OCI-LY7 (cell line): ENCODE measurements around the gene HID1. TPM values are rescaled to one million over a fixed set of nuclear protein-coding genes. Genes with fewer than 3 reads are reported as not detected.

Source experiments
- BruUV-seq: library from RNA; stranded (reverse); fragments of 400-500 nt; replicated peaks from 2 replicates; lab custom pipeline; 2021; lab: Mats Ljungman, UMichigan
- CTCF ChIA-PET: fragments of 300-600 bp; sonication (Branson Sonifier 250); formaldehyde crosslinking; loops from one replicate; lab custom pipeline; 2022; ENCODE audit warnings: antibody characterized with exemption; ENCODE audit not compliant: unreplicated experiment; lab: Charles Lee
- POLR2A ChIA-PET: fragments of 300-600 bp; sonication (Branson Sonifier 250); formaldehyde crosslinking; loops from one replicate; lab custom pipeline; 2022; ENCODE audit warnings: antibody characterized with exemption; lab: Charles Lee
- DNase-seq: peaks from one replicate; pipeline ENCODE4 v3.0.0-alpha.2; 2015; ENCODE audit warnings: low spot score
- H2AFZ ChIP-seq: fragments of 200-600 bp; sonication (generic), shearing (Covaris generic); 2 replicates; pipeline ENCODE4 v1.6.1; 2014; ENCODE audit warnings: mild to moderate bottlenecking, antibody characterized with exemption, low read length, moderate library complexity
- H3K27ac ChIP-seq: fragments of 200-600 bp; sonication (generic); 2 replicates; pipeline ENCODE4 v1.5.1; 2014; ENCODE audit warnings: mixed run types, low read depth, mild to moderate bottlenecking, moderate library complexity, low read length, inconsistent platforms; ENCODE audit not compliant: poor library complexity, severe bottlenecking
- H3K36me3 ChIP-seq: fragments of 200-600 bp; sonication (generic); 2 replicates; pipeline ENCODE4 v1.6.1; 2014; ENCODE audit warnings: mild to moderate bottlenecking, antibody characterized with exemption, low read length, moderate library complexity, mixed read lengths; ENCODE audit not compliant: insufficient read depth
- H3K4me1 ChIP-seq: fragments of 200-600 bp; sonication (generic); 2 replicates; pipeline ENCODE4 v1.5.1; 2014; ENCODE audit warnings: mild to moderate bottlenecking, low read length; ENCODE audit not compliant: insufficient read depth, poor library complexity, severe bottlenecking
- H3K4me2 ChIP-seq: fragments of 200-600 bp; sonication (generic); 2 replicates; pipeline ENCODE4 v1.6.1; 2014; ENCODE audit warnings: mild to moderate bottlenecking, low read length
- H3K4me3 ChIP-seq: fragments of 200-600 bp; sonication (generic); 2 replicates; pipeline ENCODE4 v1.5.1; 2014; ENCODE audit warnings: mild to moderate bottlenecking, low read depth, low read length; ENCODE audit not compliant: poor library complexity, severe bottlenecking
- H3K79me2 ChIP-seq: fragments of 200-600 bp; sonication (generic); 2 replicates; pipeline ENCODE4 v1.6.1; 2016; ENCODE audit warnings: low read depth, mild to moderate bottlenecking, low read length, moderate library complexity, mixed read lengths; ENCODE audit not compliant: insufficient read depth
- H3K9me2 ChIP-seq: fragments of 200-600 bp; sonication (generic); 2 replicates; pipeline ENCODE4 v1.6.1; 2016; ENCODE audit warnings: mild to moderate bottlenecking, low read length, mixed read lengths; ENCODE audit not compliant: insufficient read depth
- H3K9me3 ChIP-seq: fragments of 200-600 bp; sonication (generic); 2 replicates; pipeline ENCODE4 v1.6.1; 2014; ENCODE audit warnings: mild to moderate bottlenecking, mixed run types, low read length, mixed read lengths
- H4K20me1 ChIP-seq: fragments of 200-600 bp; sonication (generic); 2 replicates; pipeline ENCODE4 v1.6.1; 2014; ENCODE audit warnings: mild to moderate bottlenecking, antibody characterized with exemption, low read length, moderate library complexity, mixed read lengths; ENCODE audit not compliant: insufficient read depth
- CTCF ChIP-seq: fragments of 200-600 bp; sonication (generic); conservative IDR thresholded peaks from 2 replicates; pipeline ENCODE4 v1.5.1; 2014; ENCODE audit warnings: mild to moderate bottlenecking, antibody characterized with exemption, low read length, moderate library complexity, mixed read lengths
- EZH2phosphoT487 ChIP-seq: fragments of 200-600 bp; sonication (generic); IDR thresholded peaks from 2 replicates; pipeline ENCODE4 v1.6.1; 2018; ENCODE audit warnings: low read depth, borderline replicate concordance, mild to moderate bottlenecking, mixed run types, antibody characterized with exemption, low read length, moderate library complexity, mixed read lengths
- intact Hi-C: fragments of 100-400 bp; cut with micrococcal nuclease; formaldehyde crosslinking; loops from one replicate; pipeline ENCODE4 v1.10.0; 2022; ENCODE audit not compliant: unreplicated experiment
- total RNA-seq, 2 experiments: library from RNA; depleted of rRNA in 1 of 2; stranded (reverse); fragments of >200 nt in 1 of 2; shearing (Covaris generic) in 1 of 2; gene quantifications; 2 replicates each; pipeline ENCODE4 v1.2.3, GENCODE V29; 2014 to 2022

The HID1 gene
- total RNA-seq, 2 experiments from 2014 or later, result 0.35 to 8.5 TPM

- Histone ChIP-seq H3K4me2 (no peak overlapping the region), H4K20me1 (no peaks in the 10 kb centered on the region), H3K9me2 (no peaks in the 10 kb centered on the region), H3K4me1 (peaks cover 10% of the 10 kb centered on the region), H3K4me3 (no peak overlapping the region), H2AFZ (no peak overlapping the region), H3K79me2 (no peaks in the 10 kb centered on the region), H3K9me3 (no peaks in the 10 kb centered on the region), H3K27ac (no peak overlapping the region), H3K36me3 (no peaks in the 10 kb centered on the region)
- no TSS peak for BruUV-seq
- CTCF ChIA-PET, result interaction anchor here (0.6 kb wide), 1 partner anchor 575 kb away, joined by 10 read pairs; no protein-coding TSS in a partner anchor
- TF ChIP-seq EZH2phosphoT487 (no peak), CTCF (no peak)
- intact Hi-C loops, result no loop called here
- DNase-seq, result no peak
- POLR2A ChIA-PET, result no interaction called here
These were observed 5.7 kb upstream of the HID1 start for GRCh38 chr17:74978240-74978639.

GRCh38 chr17:74977802-74978201, 5.2 kb upstream of the HID1 start:
- ChIA-PET POLR2A (no interaction called here), CTCF (no interaction called here)
- TF ChIP-seq EZH2phosphoT487, result no peak
- no peak for TF ChIP-seq CTCF
- intact Hi-C loops, result no loop called here
- no peak overlapping the region for H3K27ac ChIP-seq
- H3K36me3 ChIP-seq, result no peaks in the 10 kb centered on the region
- H3K4me1 ChIP-seq, result peaks cover 14% of the 10 kb centered on the region
- DNase-seq, result no peak
- no TSS peak for BruUV-seq
- H3K9me3 ChIP-seq, result no peaks in the 10 kb centered on the region
- H3K79me2 ChIP-seq, result no peaks in the 10 kb centered on the region
- no peaks in the 10 kb centered on the region for H3K9me2 ChIP-seq
- no peaks in the 10 kb centered on the region for H4K20me1 ChIP-seq
- no peak overlapping the region for H2AFZ ChIP-seq
- no peak overlapping the region for H3K4me3 ChIP-seq
- no peak overlapping the region for H3K4me2 ChIP-seq

- DNase-seq, result no peak
- TF ChIP-seq CTCF (no peak), EZH2phosphoT487 (no peak)
- Histone ChIP-seq H3K79me2 (no peaks in the 10 kb centered on the region), H3K36me3 (no peaks in the 10 kb centered on the region), H4K20me1 (no peaks in the 10 kb centered on the region), H3K27ac (no peak overlapping the region), H3K9me3 (no peaks in the 10 kb centered on the region), H3K4me2 (no peak overlapping the region), H3K4me1 (peaks cover 10% of the 10 kb centered on the region), H3K9me2 (no peaks in the 10 kb centered on the region), H3K4me3 (no peak overlapping the region), H2AFZ (no peak overlapping the region)
- ChIA-PET POLR2A (no interaction called here), CTCF (interaction anchor here (1.4 kb wide), 1 partner anchor 15 kb away, joined by 3 read pairs; no protein-coding TSS in a partner anchor)
- intact Hi-C loops, result no loop called here
- BruUV-seq, result no TSS peak
These were observed 3.4 kb upstream of the HID1 start for GRCh38 chr17:74975943-74976342.
